ENCODE data around the gene KCNIP3. TPM values are rescaled to one million over a fixed set of nuclear protein-coding genes. Genes with fewer than 3 reads are reported as not detected.

The KCNIP3 gene
- total RNA-seq, 2 donors from 2014 or later = 1.6 to 2.9 TPM

GRCh38 chr2:95277246-95277906 lies 19.8 kb upstream of the KCNIP3 start:
- peak in 5 of 7 experiments; percentile 26 to 47 (median 38) for TF ChIP-seq CTCF (IDR thresholded peaks at IDR 0.05)
- no peak for TF ChIP-seq POLR2A (IDR thresholded peaks at IDR 0.05)
- DNase-seq (peak; percentile 54 to 83 (median 77)), ATAC-seq (peak; percentile 28)
- no peaks in the 10 kb centered on the region for H3K27me3 ChIP-seq
- intact Hi-C loops (cut with DNase I) = no loop called here
- peak overlapping the region in 2 of 4 donors; percentile 3 to 10 for H3K27ac ChIP-seq
- no peaks in the 10 kb centered on the region for H3K36me3 ChIP-seq (replicated peaks in 1 of 2; ENCODE audit: insufficient read depth in 1 of 2, low read depth in 2 of 2)
- H3K4me1 ChIP-seq = peaks cover 52% of the 10 kb centered on the region
- no peaks in the 10 kb centered on the region for H3K9me3 ChIP-seq
- no peak overlapping the region for H3K4me3 ChIP-seq
- WGBS, 2 donors = 20 to 38% methylated on average over 3 to 11 of the region's 11 CpGs

GRCh38 chr2:95278051-95278471 lies 19.1 kb upstream of the KCNIP3 start:
- no peaks in the 10 kb centered on the region for H3K9me3 ChIP-seq
- peaks cover 50% of the 10 kb centered on the region for H3K4me1 ChIP-seq
- TF ChIP-seq CTCF (IDR thresholded peaks at IDR 0.05) (no peak), POLR2A (IDR thresholded peaks at IDR 0.05) (no peak)
- intact Hi-C loops (cut with DNase I) = no loop called here
- H3K4me3 ChIP-seq = no peak overlapping the region
- ATAC-seq = no peak
- H3K27ac ChIP-seq = no peak overlapping the region
- no peaks in the 10 kb centered on the region for H3K27me3 ChIP-seq
- peak in 1 of 4 donors; percentile 20 for DNase-seq
- 96 to 100% methylated on average over 5 to 7 of the region's 7 CpGs for WGBS, 2 donors
- no peaks in the 10 kb centered on the region for H3K36me3 ChIP-seq (replicated peaks in 1 of 2; ENCODE audit: insufficient read depth in 1 of 2, low read depth in 2 of 2)

DNA sequence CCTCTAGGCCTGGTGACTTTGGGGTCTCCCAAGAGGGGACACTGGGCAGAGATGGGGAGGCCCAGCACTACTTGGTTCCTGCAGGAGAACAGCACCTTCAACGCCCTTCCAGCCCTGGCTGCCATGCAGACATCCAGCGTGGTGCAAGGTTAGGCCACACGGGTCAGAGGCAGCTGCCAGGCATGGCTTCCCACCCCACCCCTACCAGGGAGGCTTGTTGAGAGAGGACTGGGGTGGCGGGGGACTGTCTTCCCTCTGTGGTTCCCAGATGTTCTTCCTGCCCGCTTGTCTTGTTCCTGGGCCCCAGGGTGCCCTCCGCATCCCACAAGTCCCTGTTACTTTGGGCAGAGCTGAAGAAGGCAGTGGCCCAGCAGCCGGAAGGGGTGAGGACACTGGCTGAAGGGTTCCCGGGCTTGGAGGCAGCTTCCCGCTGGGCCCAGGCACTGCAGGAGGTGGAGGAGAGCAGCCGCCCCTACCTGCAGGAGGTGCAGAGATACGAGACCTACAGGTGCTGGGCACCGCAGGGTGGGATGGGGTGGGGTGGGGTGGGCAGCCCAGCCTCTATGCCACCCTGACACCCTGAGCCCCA lies 18.4 kb upstream of the KCNIP3 start:
- Histone ChIP-seq H3K4me1 (peaks cover 43% of the 10 kb centered on the region), H3K9me3 (no peaks in the 10 kb centered on the region), H3K27me3 (no peaks in the 10 kb centered on the region), H3K36me3 (replicated peaks in 1 of 2; ENCODE audit: insufficient read depth in 1 of 2, low read depth in 2 of 2) (no peaks in the 10 kb centered on the region), H3K27ac (no peak overlapping the region), H3K4me3 (no peak overlapping the region)
- WGBS, 2 donors = 92 to 94% methylated on average over 9 to 10 of the region's 12 CpGs
- intact Hi-C loops (cut with DNase I) = no loop called here
- no peak for TF ChIP-seq CTCF (IDR thresholded peaks at IDR 0.05)
- no peak for TF ChIP-seq POLR2A (IDR thresholded peaks at IDR 0.05)
- ATAC-seq = no peak
- DNase-seq = peak in 1 of 4 donors; percentile 1

- H3K9me3 ChIP-seq = no peaks in the 10 kb centered on the region
- H3K4me1 ChIP-seq = peaks cover 35% of the 10 kb centered on the region
- H3K4me3 ChIP-seq = no peak overlapping the region
- 93 to 97% methylated on average over 13 to 19 of the region's 19 CpGs for WGBS, 2 donors
- H3K36me3 ChIP-seq (replicated peaks in 1 of 2; ENCODE audit: insufficient read depth in 1 of 2, low read depth in 2 of 2) = no peaks in the 10 kb centered on the region
- no peaks in the 10 kb centered on the region for H3K27me3 ChIP-seq
- no peak for TF ChIP-seq POLR2A (IDR thresholded peaks at IDR 0.05)
- TF ChIP-seq CTCF (IDR thresholded peaks at IDR 0.05) = no peak
- ATAC-seq (no peak), DNase-seq (no peak)
- no peak overlapping the region for H3K27ac ChIP-seq
- intact Hi-C loops (cut with DNase I) = no loop called here
Measured at GRCh38 chr2:95279435-95280035, 17.6 kb upstream of the KCNIP3 start.

Data from body of pancreas (tissue), 4 donors.